ENCODE measurements around the gene PTPA. TPM values are rescaled to one million over a fixed set of nuclear protein-coding genes. Genes with fewer than 3 reads are reported as not detected.

Gene PTPA
- total RNA-seq, 2 donors from 2014 or later, result 49.8 to 50.0 TPM

DNA sequence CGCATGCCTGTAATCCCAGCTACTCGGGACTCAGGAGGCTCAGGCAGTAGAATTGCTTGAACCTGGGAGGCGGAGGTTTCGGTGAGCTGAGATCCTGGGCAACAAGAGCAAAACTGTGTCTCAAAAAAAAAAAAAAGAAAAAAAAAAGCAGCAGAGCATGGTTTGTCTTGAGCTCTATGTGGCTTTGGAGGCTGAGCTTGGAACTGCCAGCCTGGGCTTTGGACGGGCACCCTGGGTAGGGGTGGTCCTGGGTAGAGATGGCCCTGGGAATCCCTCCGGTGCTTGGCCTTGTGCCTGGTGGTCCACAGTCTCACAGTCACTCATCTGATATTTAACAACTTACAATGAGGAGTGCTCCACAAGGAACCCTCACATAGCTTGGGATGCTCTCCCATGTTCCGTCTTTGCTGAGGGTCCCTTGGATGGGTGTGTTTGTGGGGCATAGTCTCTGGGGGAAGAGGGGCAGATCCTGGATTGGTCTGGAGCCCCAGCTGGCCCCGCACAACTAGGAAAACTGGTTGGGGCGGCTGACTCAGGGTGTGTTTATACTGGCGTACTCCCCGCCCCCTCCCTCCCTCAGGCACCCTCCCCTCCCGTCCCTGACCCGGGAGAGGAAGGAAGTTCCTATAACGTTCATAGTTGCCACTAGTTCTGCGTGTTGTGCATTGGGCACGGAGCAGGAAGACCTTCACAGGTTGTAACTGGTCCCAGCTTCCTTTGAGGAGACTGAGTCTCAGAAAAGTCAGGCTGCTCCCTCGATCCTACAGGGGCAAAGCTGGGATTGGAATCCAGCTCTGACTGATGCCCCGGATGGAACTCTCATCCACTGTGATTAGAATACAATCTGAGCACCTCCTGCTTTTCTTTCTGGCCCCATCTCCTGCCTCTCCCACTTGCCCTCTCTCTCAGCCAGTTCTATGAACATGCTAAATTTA lies 55.7 kb downstream of the PTPA start:
- peak overlapping the region; percentile 60 for H3K27ac Mint-ChIP-seq
- DNase-seq, result no peak
- peak overlapping the region; percentile 68 for H3K4me3 Mint-ChIP-seq

DNA sequence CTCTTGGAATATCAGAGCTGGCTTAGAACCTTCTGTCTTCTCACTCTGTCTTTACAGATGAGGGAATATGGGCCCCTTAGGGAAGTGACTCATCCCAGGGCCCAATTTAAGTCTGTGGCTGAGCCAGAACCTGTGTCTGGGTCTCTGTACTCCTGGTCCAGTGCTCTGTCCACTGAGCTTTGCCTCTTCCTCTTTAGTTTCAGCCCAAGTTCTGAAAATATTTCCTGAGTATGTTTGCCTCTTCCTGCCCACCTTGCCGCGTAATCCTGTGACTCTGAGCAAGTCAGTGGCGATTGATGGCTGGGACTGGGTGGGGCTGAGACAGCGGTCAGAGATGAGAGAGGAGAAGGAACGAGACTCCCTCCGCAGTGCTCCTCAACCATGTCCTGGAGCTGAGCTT lies 59.0 kb downstream of the PTPA start:
- DNase-seq (no peak), ATAC-seq (no peak)
- no peaks in the 10 kb centered on the region for H3K9me3 ChIP-seq (ENCODE audit: control insufficient read depth, low read length, poor library complexity, severe bottlenecking)
- peaks cover 10% of the 10 kb centered on the region for H3K4me1 Mint-ChIP-seq
- H3K27ac Mint-ChIP-seq, result no peak overlapping the region
- peaks cover 7% of the 10 kb centered on the region for H3K27me3 Mint-ChIP-seq
- H3K36me3 Mint-ChIP-seq (ENCODE audit: low read depth), result no peaks in the 10 kb centered on the region
- H3K4me3 Mint-ChIP-seq, result no peak overlapping the region

More for the DNA sequence above, 55.7 kb downstream of the PTPA start:
- ATAC-seq, result peak; percentile 41
- H3K27me3 Mint-ChIP-seq, result no peaks in the 10 kb centered on the region
- H3K4me1 Mint-ChIP-seq, result peaks cover 11% of the 10 kb centered on the region
- H3K9me3 ChIP-seq (ENCODE audit: control insufficient read depth, low read length, poor library complexity, severe bottlenecking), result no peaks in the 10 kb centered on the region
- no peaks in the 10 kb centered on the region for H3K36me3 Mint-ChIP-seq (ENCODE audit: low read depth)

- H3K27me3 Mint-ChIP-seq, result peaks cover 7% of the 10 kb centered on the region
- H3K9me3 ChIP-seq (ENCODE audit: control insufficient read depth, low read length, poor library complexity, severe bottlenecking), result no peaks in the 10 kb centered on the region
- ATAC-seq (no peak), DNase-seq (no peak)
- H3K4me1 Mint-ChIP-seq, result peaks cover 12% of the 10 kb centered on the region
- H3K36me3 Mint-ChIP-seq (ENCODE audit: low read depth), result no peaks in the 10 kb centered on the region
- no peak overlapping the region for H3K27ac Mint-ChIP-seq
- no peak overlapping the region for H3K4me3 Mint-ChIP-seq
These were observed 61.0 kb downstream of the PTPA start for GRCh38 chr9:129171993-129172751.

DNA sequence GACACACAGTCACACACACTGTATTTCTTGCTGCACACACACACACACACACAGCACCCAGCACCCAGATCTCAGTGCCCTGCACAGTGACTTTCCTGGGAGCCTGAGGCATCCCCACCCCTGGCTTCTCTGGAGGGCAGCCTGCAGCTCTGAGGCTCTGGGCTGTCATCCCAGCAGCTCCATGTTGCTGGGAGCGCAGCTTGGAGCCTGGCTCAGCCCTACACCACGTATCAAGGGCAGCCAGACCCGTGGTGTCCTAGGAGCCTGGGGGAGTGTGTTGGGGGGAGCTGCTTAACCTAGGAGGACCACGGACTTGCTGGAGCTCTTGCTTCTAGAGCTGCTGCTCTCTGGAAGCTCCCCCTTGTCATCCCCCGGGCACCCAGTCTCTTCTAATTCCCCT lies 61.6 kb downstream of the PTPA start:
- no peak for DNase-seq
- Mint-ChIP-seq H3K36me3 (ENCODE audit: low read depth) (no peaks in the 10 kb centered on the region), H3K27me3 (peaks cover 7% of the 10 kb centered on the region), H3K4me1 (peaks cover 9% of the 10 kb centered on the region), H3K27ac (no peak overlapping the region), H3K4me3 (no peak overlapping the region)
- H3K9me3 ChIP-seq (ENCODE audit: control insufficient read depth, low read length, poor library complexity, severe bottlenecking), result no peaks in the 10 kb centered on the region
- ATAC-seq, result no peak

- ATAC-seq (no peak), DNase-seq (no peak)
- H3K9me3 ChIP-seq (ENCODE audit: control insufficient read depth, low read length, poor library complexity, severe bottlenecking), result no peaks in the 10 kb centered on the region
- H3K4me3 Mint-ChIP-seq, result peak overlapping the region; percentile 91
- no peak overlapping the region for H3K27ac Mint-ChIP-seq
- H3K4me1 Mint-ChIP-seq, result peaks cover 8% of the 10 kb centered on the region
- peaks cover 7% of the 10 kb centered on the region for H3K27me3 Mint-ChIP-seq
- H3K36me3 Mint-ChIP-seq (ENCODE audit: low read depth), result no peaks in the 10 kb centered on the region
These were observed 62.3 kb downstream of the PTPA start for GRCh38 chr9:129173296-129174101.

GRCh38 chr9:129174102-129174723 lies 63.0 kb downstream of the PTPA start:
- no peaks in the 10 kb centered on the region for H3K9me3 ChIP-seq (ENCODE audit: control insufficient read depth, low read length, poor library complexity, severe bottlenecking)
- peaks cover 7% of the 10 kb centered on the region for H3K27me3 Mint-ChIP-seq
- peak; percentile 31 for ATAC-seq
- peak; percentile 65 to 79 (median 67) for DNase-seq
- peak overlapping the region; percentile 91 for H3K4me3 Mint-ChIP-seq
- peak overlapping the region; percentile 19 for H3K27ac Mint-ChIP-seq
- H3K36me3 Mint-ChIP-seq (ENCODE audit: low read depth), result no peaks in the 10 kb centered on the region
- peaks cover 8% of the 10 kb centered on the region for H3K4me1 Mint-ChIP-seq

DNA sequence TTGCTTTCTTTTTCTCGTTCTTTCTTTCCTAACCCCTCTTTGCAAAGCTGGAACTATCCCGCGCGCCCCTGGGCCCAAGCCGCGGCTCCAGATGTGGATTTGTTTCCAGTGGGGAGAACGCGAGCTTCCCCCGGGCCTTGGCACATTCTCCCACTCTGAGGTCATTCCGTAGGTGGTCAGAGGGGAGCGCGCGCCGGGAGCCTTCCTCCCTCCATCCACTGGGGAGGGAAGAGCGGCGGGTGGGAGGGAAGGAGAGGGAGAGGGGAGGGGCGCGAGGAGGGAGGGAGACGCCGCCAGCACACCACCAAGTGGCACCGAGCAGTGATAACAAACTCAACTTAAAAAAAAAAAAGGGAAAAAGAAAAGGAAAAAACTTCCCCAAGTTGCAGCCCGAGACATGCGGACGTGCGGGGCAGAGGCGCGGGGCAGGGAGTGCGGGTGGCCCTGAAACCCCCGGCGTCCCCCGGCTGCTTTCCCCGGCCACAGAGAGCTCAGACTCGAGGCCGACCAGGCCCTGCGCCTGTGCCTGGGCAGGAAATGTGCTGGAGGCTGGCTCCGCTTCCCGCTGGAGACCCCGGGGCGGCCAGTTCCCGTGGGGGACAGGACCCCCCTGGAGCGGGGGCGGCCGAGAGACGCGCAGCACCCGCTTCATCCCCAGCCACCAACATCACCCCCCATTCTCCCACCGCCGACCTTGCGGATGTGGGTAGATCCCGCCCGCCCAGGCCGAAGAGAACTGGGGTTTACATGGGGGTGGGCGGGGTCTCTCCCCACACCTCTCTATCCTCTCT lies 63.7 kb downstream of the PTPA start:
- no peak for ATAC-seq
- Mint-ChIP-seq H3K27me3 (peaks cover 7% of the 10 kb centered on the region), H3K4me3 (peak overlapping the region; percentile 91), H3K4me1 (peaks cover 8% of the 10 kb centered on the region), H3K36me3 (ENCODE audit: low read depth) (no peaks in the 10 kb centered on the region), H3K27ac (peak overlapping the region; percentile 19)
- H3K9me3 ChIP-seq (ENCODE audit: control insufficient read depth, low read length, poor library complexity, severe bottlenecking), result no peaks in the 10 kb centered on the region
- no peak for DNase-seq

DNA sequence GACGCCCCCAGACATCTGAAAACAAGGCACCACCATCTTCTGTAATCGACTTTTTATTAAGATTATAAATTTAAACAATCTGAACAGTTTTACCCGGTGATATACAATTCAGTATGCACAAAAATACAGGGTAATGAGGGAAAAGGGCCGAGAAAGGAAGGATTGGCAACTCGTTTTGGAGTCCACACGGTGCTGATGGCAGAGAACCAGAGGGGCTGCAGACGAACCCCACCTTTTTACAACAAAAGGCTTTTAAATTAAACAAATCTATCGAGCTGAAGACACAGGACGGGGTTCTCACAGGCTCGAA lies 64.3 kb downstream of the PTPA start:
- no peak for ATAC-seq
- Mint-ChIP-seq H3K36me3 (ENCODE audit: low read depth) (no peaks in the 10 kb centered on the region), H3K4me1 (peaks cover 8% of the 10 kb centered on the region), H3K27ac (peak overlapping the region; percentile 14), H3K4me3 (peak overlapping the region; percentile 91), H3K27me3 (peaks cover 7% of the 10 kb centered on the region)
- DNase-seq, result no peak
- no peaks in the 10 kb centered on the region for H3K9me3 ChIP-seq (ENCODE audit: control insufficient read depth, low read length, poor library complexity, severe bottlenecking)

DNA sequence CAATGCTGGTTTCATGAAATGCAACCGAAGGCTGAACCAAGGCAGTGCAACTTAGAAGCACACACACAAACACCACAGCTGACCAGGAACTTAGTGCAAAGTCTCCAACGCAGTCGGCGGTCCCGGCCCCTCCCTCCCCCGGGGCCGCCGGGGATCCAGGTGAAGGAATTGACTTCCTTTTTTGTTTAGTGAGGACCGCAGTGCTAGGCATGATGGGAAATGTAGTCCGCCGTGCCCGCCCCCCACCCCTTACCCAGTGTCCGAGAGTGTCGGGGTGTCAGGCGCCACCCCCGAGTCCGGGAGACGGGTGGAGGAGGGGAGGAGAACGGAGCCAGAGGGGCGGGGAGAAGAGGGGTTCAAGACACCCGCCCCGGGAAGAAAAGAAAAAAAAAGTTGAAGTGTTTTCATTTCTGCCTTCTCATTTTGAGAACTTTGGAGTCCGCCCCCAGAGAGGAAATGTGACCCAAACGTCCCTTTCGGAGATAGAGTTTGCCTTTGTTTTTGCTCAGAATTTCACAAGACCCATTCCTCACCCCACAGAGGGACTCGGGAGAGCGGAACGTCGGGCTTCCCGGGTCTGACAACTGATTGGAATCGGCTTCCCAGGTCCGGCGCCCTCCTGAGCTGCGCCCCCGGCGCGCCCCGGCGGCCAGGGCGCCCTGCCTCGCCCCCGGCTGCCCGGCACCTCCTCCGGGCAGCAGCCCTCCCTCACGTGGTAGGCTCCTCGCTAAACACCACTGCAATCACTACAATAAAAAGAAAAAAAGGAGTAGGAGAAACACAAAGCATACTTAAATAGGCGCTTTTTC lies 64.8 kb downstream of the PTPA start:
- ATAC-seq (peak; percentile 9), DNase-seq (peak in 1 of 3 donors; percentile 20)
- peaks cover 7% of the 10 kb centered on the region for H3K27me3 Mint-ChIP-seq
- H3K36me3 Mint-ChIP-seq (ENCODE audit: low read depth), result no peaks in the 10 kb centered on the region
- H3K9me3 ChIP-seq (ENCODE audit: control insufficient read depth, low read length, poor library complexity, severe bottlenecking), result no peaks in the 10 kb centered on the region
- H3K27ac Mint-ChIP-seq, result peak overlapping the region; percentile 14
- H3K4me3 Mint-ChIP-seq, result peak overlapping the region; percentile 91
- peaks cover 8% of the 10 kb centered on the region for H3K4me1 Mint-ChIP-seq

DNA sequence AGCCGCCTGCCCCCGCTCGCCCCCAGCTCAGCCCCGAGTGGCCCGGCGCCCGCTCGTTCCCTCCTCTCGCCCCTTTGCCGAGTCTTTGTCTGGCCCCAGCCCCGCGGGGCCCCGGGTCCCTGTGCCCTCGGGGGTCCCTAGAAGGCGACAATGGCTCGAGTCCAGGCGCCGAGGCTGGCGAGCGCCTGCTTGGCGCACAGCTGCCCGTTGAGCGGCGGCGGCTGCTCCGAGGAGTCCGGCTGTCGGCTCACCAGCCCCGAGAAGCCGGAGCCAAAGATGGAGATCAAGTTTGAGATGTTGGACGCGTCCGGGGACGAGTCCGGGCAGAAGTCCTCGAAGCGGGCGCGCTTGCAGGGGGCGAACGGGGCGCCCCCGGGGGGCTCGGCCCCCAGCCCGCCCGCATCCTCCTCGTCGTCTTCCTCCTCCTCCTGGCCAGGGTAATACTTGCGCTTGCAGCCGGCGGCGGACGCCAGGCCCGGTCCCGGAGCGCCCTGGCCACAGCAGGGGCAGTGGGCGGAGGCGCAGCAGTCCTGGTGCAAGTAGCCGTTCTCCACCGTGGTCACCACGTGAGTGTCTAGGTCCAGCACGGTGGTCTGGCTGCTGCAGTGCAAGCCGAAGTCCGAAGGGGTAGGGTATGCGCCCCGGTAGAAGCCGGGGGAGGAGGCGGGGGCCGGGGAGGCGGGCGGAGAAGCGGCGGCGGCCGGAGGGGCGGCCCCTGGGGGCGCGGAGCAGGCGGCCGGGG lies 65.7 kb downstream of the PTPA start:
- Mint-ChIP-seq H3K27me3 (peaks cover 7% of the 10 kb centered on the region), H3K27ac (no peak overlapping the region), H3K4me1 (peaks cover 8% of the 10 kb centered on the region), H3K36me3 (ENCODE audit: low read depth) (no peaks in the 10 kb centered on the region), H3K4me3 (peak overlapping the region; percentile 91)
- H3K9me3 ChIP-seq (ENCODE audit: control insufficient read depth, low read length, poor library complexity, severe bottlenecking), result no peaks in the 10 kb centered on the region
- DNase-seq (no peak), ATAC-seq (no peak)

DNA sequence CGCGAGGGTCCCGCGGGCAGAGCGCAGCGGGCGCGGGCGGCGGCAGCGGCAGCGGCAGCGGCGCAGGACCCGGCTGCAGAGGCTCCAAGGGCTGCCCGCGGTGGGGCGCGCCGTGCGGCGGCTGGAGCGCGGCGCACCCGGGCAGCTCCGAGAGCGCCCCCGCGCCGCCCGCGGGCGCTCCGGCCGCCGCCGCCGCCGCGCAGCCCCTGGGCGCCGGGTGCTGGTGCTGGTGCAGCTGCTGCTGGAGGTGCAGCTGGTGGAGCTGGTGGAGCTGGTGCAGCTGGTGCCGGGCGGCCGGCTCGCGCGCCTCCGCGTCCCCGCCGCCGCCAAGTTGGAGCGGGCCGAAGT lies 66.2 kb downstream of the PTPA start:
- H3K27ac Mint-ChIP-seq, result no peak overlapping the region
- peak overlapping the region; percentile 87 for H3K4me3 Mint-ChIP-seq
- H3K36me3 Mint-ChIP-seq (ENCODE audit: low read depth), result no peaks in the 10 kb centered on the region
- ATAC-seq (peak; percentile 7), DNase-seq (no peak)
- H3K27me3 Mint-ChIP-seq, result peaks cover 7% of the 10 kb centered on the region
- H3K9me3 ChIP-seq (ENCODE audit: control insufficient read depth, low read length, poor library complexity, severe bottlenecking), result no peaks in the 10 kb centered on the region
- peaks cover 8% of the 10 kb centered on the region for H3K4me1 Mint-ChIP-seq

Data from T-helper 17 cell (primary cell).